NCI-H1092 (cell line): Measurements from ENCODE around the gene ITIH4.

Experiments used
- DNase-seq: peaks from one replicate; lab custom pipeline; 2025; lab: John Stamatoyannopoulos, UW

ITIH4 gene

DNA sequence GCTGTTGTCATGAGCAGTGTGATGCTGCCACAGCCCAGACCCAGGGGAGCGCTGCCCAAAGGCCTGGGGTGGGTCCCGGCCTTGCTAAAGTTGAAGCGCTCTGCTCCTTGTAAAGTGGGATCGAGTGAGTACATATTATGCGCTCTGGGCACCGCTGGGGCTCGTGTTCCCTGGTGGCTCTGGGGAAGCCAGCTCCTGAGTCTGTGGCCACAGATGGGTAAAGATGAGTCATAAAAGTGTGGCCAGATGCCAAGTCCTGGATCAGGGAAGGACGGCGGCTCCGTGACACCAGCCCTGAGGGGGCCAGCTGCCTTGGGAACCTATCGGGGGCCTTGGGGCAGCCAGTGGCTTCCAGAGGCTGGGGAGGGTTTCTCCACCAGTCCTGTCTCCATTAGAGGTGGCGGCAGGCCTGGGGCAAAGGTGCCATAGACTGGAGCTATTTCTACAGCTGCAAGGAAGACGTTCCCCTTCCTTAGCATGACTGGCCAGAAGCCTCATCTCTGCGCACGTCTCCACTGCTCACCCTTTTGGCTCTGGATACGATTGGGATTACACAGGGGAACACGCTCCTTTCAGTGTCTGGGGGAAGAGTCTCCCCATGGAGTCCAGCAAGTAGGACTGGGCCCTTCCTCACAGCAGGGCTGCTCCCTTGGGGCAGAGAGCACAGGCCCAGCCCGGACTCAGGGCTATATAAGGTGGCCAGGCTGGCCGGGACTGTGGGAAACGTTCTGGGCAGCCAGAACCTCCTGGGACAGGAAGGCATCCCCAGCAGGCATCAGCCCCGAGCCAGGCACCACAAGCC, 1.2 kb upstream of the ITIH4 start:
- DNase-seq: no peak

DNA sequence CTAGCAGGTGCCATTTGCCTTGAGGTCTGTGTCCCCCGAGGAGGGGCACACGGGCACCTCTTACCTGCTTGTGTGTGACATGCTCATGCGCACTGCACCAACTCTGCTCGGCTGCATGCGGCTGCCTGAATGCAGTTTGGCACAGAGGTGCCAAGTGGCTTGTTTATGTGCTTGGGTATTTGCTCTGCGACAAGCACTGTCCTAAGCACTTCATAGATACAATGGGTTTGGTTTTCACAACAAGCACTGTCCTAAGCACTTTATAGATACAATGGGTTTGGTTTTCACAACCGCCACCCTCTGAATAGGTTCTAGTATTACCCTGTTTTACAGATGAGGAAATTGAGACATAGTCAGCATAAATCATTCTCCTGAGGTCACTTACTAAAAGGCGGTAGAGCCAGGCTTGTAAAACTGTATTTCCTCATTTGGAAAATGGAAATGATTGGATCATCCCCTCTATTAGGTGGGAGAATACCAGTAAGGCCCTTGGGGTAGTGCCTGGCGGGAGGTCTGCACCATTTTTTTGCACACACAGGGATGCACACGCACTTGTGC, 487 bp downstream of the ITIH4 start:
- no peak for DNase-seq

DNA sequence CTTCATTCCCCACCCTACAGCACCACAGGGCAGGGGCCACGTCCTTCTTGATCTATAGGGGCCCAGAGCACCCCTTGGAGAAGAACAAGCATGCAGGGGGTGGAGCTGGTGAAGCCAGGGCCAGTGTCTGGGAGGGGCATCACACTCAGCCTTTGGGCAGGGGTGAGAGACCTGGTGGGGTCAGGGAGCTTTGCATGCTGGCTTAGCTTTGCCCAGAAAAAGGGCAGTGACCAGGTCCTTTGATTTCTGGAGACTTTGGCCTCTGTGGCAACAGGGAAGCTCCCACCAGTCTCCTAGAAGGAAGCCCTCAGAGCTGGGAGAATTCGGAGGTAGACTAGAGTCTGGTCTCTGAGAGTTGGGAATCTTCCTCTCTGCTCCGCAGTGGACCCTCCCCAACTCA, 990 bp downstream of the ITIH4 start:
- DNase-seq: no peak

DNA sequence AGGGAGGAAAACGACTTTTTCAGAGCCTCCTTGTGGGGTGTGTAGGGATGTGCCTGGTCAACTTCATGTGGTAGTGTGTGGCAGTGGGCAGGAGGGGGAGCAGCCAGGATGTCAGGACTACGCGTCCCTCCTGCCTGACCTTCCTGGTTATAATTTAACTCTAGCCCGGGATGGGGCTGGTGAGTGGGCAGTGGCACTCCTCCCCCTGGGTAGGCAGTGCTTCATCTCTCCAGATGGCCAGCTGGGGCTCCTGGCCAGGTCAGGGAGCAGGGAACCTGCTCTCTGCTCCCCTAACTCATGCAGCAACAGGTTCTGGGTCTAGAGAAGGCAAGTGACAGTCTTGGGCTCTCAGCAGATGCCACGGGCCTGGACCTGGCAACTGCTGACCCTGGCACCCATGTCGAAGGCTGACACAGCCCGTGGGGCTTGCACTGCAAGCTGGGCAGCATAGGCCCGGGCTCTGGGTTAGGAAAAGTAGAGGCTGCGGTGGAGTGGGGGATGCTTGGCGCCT, 2.6 kb downstream of the ITIH4 start:
- no peak for DNase-seq

DNA sequence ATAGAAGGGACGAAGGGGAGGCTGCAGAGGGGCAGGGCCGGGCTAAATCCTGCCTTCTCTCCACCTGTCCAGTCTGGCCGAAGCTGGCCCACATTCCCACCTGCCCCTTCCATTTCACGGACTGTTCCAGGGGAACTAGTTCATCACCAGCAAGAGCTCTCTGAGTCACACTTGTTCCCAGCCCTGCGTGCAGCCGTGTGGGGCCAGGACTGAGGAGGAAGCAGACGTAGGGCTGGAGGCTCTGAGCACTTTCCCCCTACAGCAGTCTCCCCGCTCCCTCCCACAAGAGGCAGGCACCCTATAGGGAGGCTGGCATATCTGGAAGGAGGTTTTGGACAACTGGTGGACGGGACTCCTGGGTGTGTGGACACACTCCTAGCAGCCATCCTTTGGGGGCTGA, 3.0 kb downstream of the ITIH4 start:
- no peak for DNase-seq

DNA sequence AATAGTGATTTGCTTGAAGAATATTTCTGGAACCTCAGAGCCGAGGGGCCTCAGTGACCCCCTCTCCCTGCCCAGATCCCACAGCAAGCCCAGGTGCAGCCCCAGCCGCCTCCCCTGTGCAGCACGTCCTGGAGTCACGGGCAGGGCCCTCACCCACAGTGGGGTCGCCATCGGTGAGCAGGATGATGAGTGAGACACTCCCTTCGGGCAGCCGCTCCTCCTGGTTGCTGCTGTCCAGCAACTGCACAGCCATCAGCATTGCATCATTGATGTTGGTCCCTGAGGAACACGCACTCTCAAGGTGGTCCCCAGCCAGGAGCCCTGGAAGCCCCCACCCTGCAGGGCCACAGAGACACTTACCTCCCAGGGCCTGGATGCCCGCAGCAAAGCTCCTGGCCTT, 6.4 kb downstream of the ITIH4 start:
- DNase-seq: no peak

DNA sequence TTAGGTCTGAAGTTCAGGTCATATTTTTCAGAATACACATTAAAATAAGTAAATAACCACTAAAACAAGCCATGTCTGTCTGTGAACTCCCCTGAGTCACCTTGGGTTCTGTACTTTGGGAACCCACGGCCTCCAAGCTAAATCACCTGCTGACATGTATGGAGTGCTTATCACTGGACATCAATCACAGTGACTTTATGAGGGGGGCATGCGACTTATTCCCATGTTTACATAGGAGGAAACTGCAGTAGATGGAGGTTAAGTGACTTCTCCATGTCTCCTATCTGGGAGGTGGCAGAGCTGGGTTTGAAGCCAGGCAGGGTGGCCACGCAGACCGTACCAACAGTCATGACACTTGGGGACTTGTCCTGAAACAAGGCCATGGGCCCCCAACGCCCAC, 8.1 kb downstream of the ITIH4 start:
- no peak for DNase-seq

DNA sequence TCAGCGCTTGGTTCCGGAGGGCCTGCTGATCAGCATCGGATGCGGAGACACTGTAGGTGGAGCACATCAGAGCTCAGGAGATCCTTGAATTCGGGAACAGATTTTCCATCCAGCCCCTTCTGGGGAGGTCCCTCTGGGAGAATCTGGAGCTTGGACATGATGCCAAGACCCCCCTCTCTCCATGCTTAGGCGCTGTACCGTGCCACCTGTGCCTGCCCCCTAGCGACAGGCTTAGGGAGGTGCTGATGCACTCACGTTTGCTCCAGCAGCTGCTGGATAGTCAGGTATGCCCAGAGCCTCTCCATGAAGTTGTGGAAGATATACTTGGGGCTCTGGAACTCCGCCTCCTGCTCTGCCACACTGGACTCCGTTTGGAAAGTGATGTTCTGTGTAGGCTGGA, 9.7 kb downstream of the ITIH4 start:
- peak; percentile 8 for DNase-seq

DNA sequence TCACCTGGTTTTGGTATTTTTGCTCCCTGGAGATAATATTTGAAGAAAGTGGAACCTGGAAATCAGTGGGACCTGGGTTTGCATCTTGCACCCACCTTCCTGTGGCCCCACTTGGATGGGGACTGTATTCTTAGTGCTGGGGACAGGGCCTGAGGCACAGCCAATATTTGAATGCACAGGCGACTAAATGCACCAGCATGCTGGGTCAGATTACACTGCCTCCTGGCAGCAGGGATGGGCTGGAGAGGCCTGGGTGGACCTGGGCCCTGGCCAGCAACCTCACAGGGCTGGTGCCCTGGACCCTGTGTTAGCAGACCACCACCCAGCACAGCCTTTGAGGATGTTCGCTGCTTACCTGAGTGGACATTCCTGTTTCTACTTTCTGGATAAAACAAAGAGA, 10.5 kb downstream of the ITIH4 start:
- DNase-seq: no peak

DNA sequence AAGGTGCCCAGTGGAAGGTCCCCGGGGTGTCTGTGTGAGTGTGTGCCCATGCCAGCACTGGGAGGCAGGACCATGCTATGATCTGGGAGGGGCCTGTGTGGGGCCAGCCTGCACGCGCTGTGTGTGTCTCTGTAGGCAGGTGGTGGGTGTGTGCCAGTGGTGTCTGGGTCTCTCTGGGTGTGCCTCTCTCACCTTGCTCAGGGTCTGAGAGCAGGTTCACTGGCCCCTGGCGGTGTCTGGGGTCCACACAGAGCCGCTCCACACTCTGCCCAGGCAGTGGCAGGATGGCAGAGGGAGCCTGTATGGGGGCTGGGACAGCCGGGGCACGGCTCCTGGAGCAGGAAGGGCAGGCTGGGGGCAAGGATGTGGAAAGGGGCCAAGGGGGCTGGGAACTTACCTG, 12.6 kb downstream of the ITIH4 start:
- no peak for DNase-seq

DNA sequence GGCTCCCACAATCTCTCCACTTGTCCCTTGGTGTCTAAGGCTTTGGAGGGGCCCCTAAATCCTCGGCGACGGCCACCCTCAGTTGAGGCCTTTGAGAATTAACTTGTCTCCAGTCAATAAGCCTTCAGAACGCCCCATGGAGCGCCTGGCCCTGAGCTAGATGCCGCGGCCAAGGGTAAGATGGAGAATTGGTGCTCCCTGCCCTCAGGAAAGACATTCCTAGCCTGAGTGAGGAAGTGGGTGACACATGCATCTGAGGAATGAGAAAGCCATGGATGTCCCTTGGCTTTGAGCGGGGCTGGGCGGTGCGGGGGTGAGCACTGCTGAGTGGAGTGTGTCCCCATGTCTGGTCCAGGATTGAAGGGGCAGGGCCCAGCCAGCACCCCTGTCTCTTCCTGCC, 13.3 kb downstream of the ITIH4 start:
- no peak for DNase-seq

DNA sequence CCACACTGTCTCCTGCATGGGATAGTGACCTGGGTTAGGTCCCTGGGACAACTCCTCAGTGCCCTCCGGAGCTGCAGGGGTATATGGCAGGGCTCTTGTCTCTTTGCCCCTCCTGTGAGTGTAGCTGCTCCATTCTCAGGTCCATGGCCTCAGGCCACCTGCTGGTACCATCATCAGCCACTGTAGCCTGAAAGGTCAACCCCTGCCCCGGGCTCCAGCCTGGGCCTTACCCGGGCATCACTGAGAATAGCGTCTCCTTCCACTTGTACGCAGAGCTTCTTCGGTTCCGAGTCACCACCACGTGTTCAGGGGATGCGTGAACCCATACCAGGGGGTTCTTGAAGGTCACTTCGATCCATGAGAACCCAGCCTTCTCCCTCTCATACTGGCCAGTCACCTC, 13.8 kb downstream of the ITIH4 start:
- DNase-seq: no peak

DNA sequence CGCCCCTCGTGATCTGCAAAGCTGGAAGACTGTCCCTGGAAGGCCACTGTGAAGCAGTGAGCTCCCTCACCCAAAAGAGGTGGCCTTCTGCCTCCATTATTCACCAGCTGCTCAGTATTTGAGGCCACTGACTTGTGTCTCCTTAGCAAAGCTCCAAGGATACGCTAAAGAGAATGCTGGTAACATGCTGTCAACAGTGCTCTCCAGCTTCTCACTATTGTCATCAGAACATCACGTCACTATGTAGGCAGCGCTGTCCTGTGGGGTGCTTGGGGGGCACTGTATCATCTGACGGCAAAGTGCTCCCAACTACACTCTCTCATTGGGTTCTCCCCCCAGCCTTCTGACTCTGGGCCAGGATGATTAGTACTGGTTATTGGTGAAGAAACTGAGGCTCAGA, 14.3 kb downstream of the ITIH4 start:
- DNase-seq: no peak

DNA sequence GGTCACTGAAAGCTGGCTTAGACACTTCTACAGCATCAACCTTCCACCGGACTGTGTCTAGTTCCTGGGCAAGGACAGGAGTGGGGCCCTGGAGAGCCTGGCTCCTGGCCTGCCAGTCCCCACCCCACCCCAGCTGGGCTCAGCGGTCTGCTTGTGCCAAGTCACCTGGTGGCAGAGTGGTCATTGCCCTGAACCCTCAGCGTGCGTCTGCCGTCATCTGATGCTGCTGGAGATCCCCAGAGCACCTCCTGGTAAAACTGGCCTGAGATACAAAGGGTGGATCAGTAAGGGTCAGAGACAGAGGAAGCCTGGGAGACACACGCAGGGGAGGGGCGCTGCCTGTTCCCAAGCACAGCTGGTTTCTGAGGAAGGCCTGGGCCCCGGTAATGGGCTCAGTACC, 16.7 kb downstream of the ITIH4 start:
- no peak for DNase-seq

DNA sequence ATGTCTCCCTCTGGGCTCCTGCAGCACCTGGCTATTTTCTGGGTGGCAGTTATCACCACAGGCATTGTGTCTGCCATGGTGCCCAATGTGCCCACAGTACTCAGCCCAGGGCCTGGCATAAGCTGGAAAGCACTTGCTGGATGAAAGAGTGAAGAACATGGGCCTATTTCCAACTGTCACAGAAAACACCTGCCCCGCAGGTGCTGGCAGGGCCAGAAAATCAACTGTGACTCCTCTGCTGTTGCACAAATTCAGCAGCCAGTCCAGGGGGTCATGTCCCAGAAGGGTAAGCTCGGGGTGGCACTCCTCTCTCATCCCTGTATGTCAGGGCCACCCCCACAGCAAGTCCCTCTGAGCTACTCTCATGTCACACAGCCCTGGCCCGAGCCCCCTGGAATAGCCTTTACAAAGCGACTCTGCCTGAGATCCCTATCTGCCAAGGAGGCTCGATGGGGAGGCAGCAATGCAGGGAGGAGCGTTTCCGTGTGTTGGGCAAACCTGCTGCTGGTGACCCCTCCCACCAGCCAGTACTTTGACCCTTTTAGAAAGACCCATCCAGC, 18.9 kb downstream of the ITIH4 start:
- no peak for DNase-seq

DNA sequence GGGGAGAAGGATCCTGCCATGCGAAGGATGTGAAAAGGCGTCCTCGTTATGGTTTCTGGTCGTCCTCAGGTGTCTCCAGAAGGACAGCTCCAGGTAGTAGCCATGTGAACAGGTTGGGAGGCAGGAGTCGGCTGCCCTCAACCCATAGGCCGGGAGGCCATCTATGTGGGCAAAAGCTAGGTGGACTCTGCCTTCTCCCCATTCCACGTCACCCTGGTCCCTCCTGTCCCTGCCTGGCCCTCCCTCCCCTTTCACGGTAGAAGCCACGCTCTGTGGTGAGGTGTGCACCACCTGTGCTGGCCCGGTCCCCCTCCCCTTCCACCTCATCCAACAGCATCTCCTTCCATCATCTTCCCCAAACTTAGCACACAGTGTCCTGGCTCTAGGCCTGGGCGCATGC, 19.5 kb downstream of the ITIH4 start:
- no peak for DNase-seq

DNA sequence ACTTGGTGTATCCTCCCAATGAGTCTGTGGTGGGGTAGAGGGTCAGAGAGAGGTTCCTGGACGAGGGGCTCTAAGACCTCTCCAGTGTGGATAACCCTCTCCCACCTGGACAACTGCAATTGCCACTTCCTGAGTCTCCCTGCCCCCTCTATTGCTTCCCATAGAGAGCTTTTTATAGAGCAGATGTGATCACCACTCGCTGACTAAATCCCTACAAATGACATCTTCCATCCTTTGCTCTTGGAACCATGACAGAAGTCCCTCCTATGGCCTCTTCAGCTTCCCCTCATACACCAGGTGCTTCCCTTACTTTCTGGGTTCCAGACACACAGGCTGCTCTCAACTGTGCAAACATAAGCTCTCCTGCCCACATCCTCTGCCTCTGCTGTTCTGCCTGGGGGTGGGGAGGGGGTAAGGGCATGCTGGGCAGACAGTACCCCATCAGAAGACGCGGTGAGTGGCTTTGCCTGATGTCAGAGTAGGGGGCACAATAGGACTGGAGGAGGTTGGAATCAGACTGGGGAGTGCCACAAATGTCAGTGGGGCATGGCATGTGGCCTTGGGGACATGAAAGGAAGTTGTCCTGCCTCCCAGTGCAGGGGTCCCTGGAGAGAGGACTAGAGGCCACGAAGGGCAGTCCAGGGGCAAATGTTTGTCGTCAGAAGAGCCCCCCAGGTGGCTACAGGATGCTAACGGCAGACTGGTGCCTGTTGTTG, 20.7 kb downstream of the ITIH4 start:
- peak; percentile 10 for DNase-seq

DNA sequence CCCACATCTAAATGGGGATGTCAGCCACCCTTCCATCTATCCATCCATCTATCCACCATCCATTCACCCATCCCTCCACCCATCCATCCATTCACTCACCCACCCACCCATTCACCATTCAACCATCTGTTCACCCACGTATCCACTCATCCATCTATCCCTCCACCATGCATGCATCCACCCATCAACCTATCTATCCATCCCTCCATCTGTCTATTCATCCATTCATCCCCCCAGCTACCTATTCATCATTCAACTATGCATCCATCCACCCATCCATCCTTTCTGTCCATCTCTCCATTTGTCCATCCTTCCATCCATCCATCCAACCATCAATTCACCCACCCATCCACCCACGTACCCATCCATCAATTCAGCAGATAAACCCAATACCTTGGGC, 21.3 kb downstream of the ITIH4 start:
- DNase-seq: no peak

DNA sequence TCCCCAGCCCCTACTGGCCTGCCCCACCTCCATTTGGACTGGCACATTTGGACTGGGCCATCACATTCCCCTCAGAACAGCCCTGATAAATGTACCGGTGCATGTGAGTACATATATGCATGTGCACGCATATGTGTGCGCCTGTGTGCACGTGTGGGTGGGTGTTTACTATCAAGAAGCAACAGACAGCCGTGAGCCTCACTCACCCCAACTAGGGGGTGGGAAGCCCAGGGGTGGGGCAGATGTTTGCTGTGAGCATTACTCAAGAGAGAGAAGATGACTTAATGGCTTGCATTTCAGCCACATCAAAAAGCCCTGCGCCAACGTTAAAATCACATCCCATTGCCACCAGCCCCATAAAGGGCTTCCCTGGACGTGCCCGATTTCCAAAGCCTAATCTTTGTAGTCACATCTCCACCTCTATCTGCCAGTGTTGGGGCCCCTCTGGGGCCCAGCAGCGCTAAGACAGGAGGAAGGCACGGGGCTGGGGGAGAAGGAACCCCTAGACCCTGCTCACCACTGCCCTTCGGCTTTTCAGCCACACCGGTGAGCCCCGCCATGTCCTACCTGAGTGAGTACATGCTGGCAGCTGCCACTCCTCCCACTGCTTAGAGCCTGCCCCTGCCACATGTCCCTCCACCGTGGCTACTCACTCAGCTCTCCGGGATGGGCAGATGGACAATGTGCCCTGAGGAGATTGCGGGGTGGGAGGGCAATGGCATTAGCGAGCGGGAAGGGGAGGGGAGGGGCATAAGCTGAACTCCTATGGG, 25.0 kb downstream of the ITIH4 start:
- no peak for DNase-seq

DNA sequence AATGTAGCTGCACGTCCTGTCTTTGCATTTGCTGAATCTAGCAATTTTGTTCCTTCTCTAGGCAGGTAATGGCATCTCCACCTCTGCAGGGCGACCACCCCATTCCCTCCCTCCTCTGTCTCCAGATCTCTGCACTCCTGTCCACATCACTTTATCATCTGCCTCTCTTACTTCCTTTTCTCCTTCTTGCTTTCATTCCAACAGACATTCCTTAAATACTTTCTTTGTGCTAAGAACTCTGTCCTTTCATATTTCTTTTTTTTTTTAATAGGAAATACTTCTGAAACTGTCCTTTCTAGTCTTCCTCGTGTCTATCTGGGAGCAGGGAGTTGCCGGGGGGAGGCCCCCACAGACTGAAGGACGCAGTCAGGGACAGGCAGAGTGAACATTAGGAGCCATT, 28.6 kb downstream of the ITIH4 start:
- DNase-seq: no peak

DNA sequence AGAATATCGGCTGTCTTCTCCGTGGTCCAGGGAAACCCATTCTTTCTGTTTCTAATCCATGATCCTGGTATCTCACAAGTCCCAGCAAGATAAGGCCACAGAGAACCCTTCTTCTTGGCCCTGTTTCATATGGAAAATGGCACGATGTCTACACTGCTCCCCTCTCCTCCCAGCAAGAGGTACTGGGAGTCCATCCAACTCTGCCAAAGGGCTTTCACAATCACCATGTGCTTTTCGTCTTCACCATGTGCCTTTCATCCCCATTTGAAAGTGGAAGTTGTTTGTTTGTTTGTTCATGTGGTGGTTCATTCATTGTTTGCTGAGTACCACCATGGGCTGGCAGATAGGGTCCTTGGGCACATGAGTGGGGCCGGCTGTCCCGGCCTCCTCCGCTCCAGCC, 30.4 kb downstream of the ITIH4 start:
- DNase-seq: no peak

DNA sequence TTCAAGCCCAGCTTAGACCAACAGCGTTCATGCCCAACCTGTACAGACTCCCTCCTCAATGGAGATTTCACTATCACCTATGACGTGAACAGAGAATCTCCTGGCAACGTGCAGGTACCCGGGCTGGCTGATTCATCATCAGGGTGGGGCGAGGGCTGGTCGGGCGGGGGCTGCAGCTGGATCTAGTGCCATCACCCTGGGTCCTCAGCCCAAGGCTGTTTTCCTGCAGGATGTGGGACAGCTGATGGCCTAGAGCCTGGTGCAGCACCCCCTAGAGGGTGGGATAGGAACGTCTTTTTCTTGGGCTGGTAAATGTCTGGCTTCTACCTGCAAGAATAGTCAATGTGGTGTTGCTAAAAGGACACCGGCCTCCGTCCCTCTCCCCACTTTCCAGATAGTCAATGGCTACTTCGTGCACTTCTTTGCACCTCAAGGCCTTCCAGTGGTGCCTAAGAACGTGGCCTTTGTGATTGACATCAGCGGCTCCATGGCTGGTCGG, 31.4 kb downstream of the ITIH4 start:
- no peak for DNase-seq
